GM12874 (cell line): Measurements from ENCODE around the gene TESK1.

Experiments used
- CTCF ChIP-seq: IDR thresholded peaks from 2 replicates; pipeline ENCODE4 v1.5.1; 2011; ENCODE audit warnings: low read depth, mild to moderate bottlenecking, control low read depth, low read length, moderate library complexity; ENCODE audit not compliant: insufficient read depth

The TESK1 gene

GRCh38 chr9:35656831-35657545 is 51.9 kb downstream of the TESK1 start:
- TF ChIP-seq CTCF = no peak

- 0 out of 2 replicates have a peak, but pooled peaks have one; percentile 15 for TF ChIP-seq CTCF
These were observed 52.6 kb downstream of the TESK1 start, which contains the start of gene RMRP for GRCh38 chr9:35657546-35658136. TSS of gene RMRP (minus strand) at chr9:35658019.

GRCh38 chr9:35658137-35658967 is 53.3 kb downstream of the TESK1 start, which contains the start of gene CCDC107:
TSS of gene CCDC107 (plus strand) at chr9:35658292. CDS start at chr9:35658380, 88 bp downstream.
- peak; percentile 82 for TF ChIP-seq CTCF

- TF ChIP-seq CTCF = no peak
These were observed 53.8 kb downstream of the TESK1 start for GRCh38 chr9:35658968-35659220.

GRCh38 chr9:35659340-35659739 is 54.3 kb downstream of the TESK1 start:
- TF ChIP-seq CTCF = no peak
